ENCODE data around the gene EFTUD2.

The EFTUD2 gene

GRCh38 chr17:44889003-44889402, 10.2 kb downstream of the EFTUD2 start:
- no peaks in the 10 kb centered on the region for H3K9me3 Mint-ChIP-seq (ENCODE audit: low read depth)

GRCh38 chr17:44887971-44888954, 11.0 kb downstream of the EFTUD2 start:
- Mint-ChIP-seq H3K4me3 (no peak overlapping the region), H3K9me3 (ENCODE audit: low read depth) (no peaks in the 10 kb centered on the region), H3K27ac (no peak overlapping the region), H3K36me3 (no peaks in the 10 kb centered on the region), H3K27me3 (no peaks in the 10 kb centered on the region), H3K4me1 (ENCODE audit: low read depth) (peaks cover 13% of the 10 kb centered on the region)

More at GRCh38 chr17:44889003-44889402, 10.2 kb downstream of the EFTUD2 start:
- Mint-ChIP-seq H3K4me1 (ENCODE audit: low read depth) (peaks cover 15% of the 10 kb centered on the region), H3K27ac (no peak overlapping the region), H3K36me3 (no peaks in the 10 kb centered on the region), H3K27me3 (no peaks in the 10 kb centered on the region), H3K4me3 (no peak overlapping the region)

GRCh38 chr17:44887016-44887415, 12.2 kb downstream of the EFTUD2 start:
- Mint-ChIP-seq H3K4me3 (no peak overlapping the region), H3K9me3 (ENCODE audit: low read depth) (no peaks in the 10 kb centered on the region), H3K27me3 (no peaks in the 10 kb centered on the region), H3K4me1 (ENCODE audit: low read depth) (peaks cover 10% of the 10 kb centered on the region), H3K27ac (no peak overlapping the region), H3K36me3 (peaks cover 3% of the 10 kb centered on the region)

- H3K27me3 Mint-ChIP-seq, result no peaks in the 10 kb centered on the region
- H3K36me3 Mint-ChIP-seq, result peaks cover 7% of the 10 kb centered on the region
- H3K9me3 Mint-ChIP-seq (ENCODE audit: low read depth), result no peaks in the 10 kb centered on the region
- no peak overlapping the region for H3K4me3 Mint-ChIP-seq
- peaks cover 4% of the 10 kb centered on the region for H3K4me1 Mint-ChIP-seq (ENCODE audit: low read depth)
- no peak overlapping the region for H3K27ac Mint-ChIP-seq
These were observed 14.3 kb downstream of the EFTUD2 start for GRCh38 chr17:44884941-44885340.

GRCh38 chr17:44881145-44881544, 18.1 kb downstream of the EFTUD2 start:
- Mint-ChIP-seq H3K4me1 (ENCODE audit: low read depth) (no peaks in the 10 kb centered on the region), H3K27ac (no peak overlapping the region), H3K36me3 (peaks cover 9% of the 10 kb centered on the region), H3K27me3 (no peaks in the 10 kb centered on the region), H3K9me3 (ENCODE audit: low read depth) (no peaks in the 10 kb centered on the region), H3K4me3 (no peak overlapping the region)

- H3K9me3 Mint-ChIP-seq (ENCODE audit: low read depth), result no peaks in the 10 kb centered on the region
- H3K4me1 Mint-ChIP-seq (ENCODE audit: low read depth), result no peaks in the 10 kb centered on the region
- H3K36me3 Mint-ChIP-seq, result peaks cover 12% of the 10 kb centered on the region
- H3K27ac Mint-ChIP-seq, result no peak overlapping the region
- H3K4me3 Mint-ChIP-seq, result no peak overlapping the region
- H3K27me3 Mint-ChIP-seq, result no peaks in the 10 kb centered on the region
These were observed 19.2 kb downstream of the EFTUD2 start for GRCh38 chr17:44880062-44880461.

GRCh38 chr17:44879376-44879775, 19.9 kb downstream of the EFTUD2 start:
- no peaks in the 10 kb centered on the region for H3K27me3 Mint-ChIP-seq
- no peak overlapping the region for H3K4me3 Mint-ChIP-seq
- H3K4me1 Mint-ChIP-seq (ENCODE audit: low read depth), result no peaks in the 10 kb centered on the region
- no peaks in the 10 kb centered on the region for H3K9me3 Mint-ChIP-seq (ENCODE audit: low read depth)
- no peak overlapping the region for H3K27ac Mint-ChIP-seq
- peaks cover 12% of the 10 kb centered on the region for H3K36me3 Mint-ChIP-seq

- Mint-ChIP-seq H3K4me1 (ENCODE audit: low read depth) (no peaks in the 10 kb centered on the region), H3K27me3 (no peaks in the 10 kb centered on the region), H3K4me3 (no peak overlapping the region), H3K27ac (no peak overlapping the region), H3K9me3 (ENCODE audit: low read depth) (no peaks in the 10 kb centered on the region), H3K36me3 (peaks cover 12% of the 10 kb centered on the region)
These were observed 20.5 kb downstream of the EFTUD2 start for GRCh38 chr17:44878627-44879221.

- Mint-ChIP-seq H3K4me1 (ENCODE audit: low read depth) (no peaks in the 10 kb centered on the region), H3K36me3 (peaks cover 13% of the 10 kb centered on the region), H3K27me3 (no peaks in the 10 kb centered on the region), H3K9me3 (ENCODE audit: low read depth) (no peaks in the 10 kb centered on the region), H3K4me3 (no peak overlapping the region), H3K27ac (no peak overlapping the region)
These were observed 22.1 kb downstream of the EFTUD2 start for GRCh38 chr17:44877121-44877520.

GRCh38 chr17:44875761-44876160, 23.5 kb downstream of the EFTUD2 start:
- Mint-ChIP-seq H3K27ac (no peak overlapping the region), H3K4me3 (no peak overlapping the region), H3K9me3 (ENCODE audit: low read depth) (no peaks in the 10 kb centered on the region), H3K36me3 (peaks cover 16% of the 10 kb centered on the region), H3K27me3 (no peaks in the 10 kb centered on the region), H3K4me1 (ENCODE audit: low read depth) (no peaks in the 10 kb centered on the region)

GRCh38 chr17:44872131-44872768, 27.0 kb downstream of the EFTUD2 start:
- Mint-ChIP-seq H3K9me3 (ENCODE audit: low read depth) (no peaks in the 10 kb centered on the region), H3K4me1 (ENCODE audit: low read depth) (no peaks in the 10 kb centered on the region), H3K27ac (no peak overlapping the region), H3K36me3 (peaks cover 12% of the 10 kb centered on the region), H3K4me3 (no peak overlapping the region), H3K27me3 (no peaks in the 10 kb centered on the region)

GRCh38 chr17:44871556-44871955, 27.7 kb downstream of the EFTUD2 start:
- no peaks in the 10 kb centered on the region for H3K4me1 Mint-ChIP-seq (ENCODE audit: low read depth)
- H3K27ac Mint-ChIP-seq, result no peak overlapping the region
- peaks cover 9% of the 10 kb centered on the region for H3K36me3 Mint-ChIP-seq
- H3K27me3 Mint-ChIP-seq, result no peaks in the 10 kb centered on the region
- no peaks in the 10 kb centered on the region for H3K9me3 Mint-ChIP-seq (ENCODE audit: low read depth)
- H3K4me3 Mint-ChIP-seq, result no peak overlapping the region

- Mint-ChIP-seq H3K36me3 (peaks cover 8% of the 10 kb centered on the region), H3K27me3 (no peaks in the 10 kb centered on the region), H3K9me3 (ENCODE audit: low read depth) (no peaks in the 10 kb centered on the region)
These were observed 31.4 kb downstream of the EFTUD2 start for GRCh38 chr17:44867841-44868240.

GRCh38 chr17:44865931-44866330, 33.3 kb downstream of the EFTUD2 start:
- no peak overlapping the region for H3K4me3 Mint-ChIP-seq
- H3K27me3 Mint-ChIP-seq, result no peaks in the 10 kb centered on the region
- H3K27ac Mint-ChIP-seq, result no peak overlapping the region
- H3K4me1 Mint-ChIP-seq (ENCODE audit: low read depth), result no peaks in the 10 kb centered on the region
- no peaks in the 10 kb centered on the region for H3K9me3 Mint-ChIP-seq (ENCODE audit: low read depth)
- peaks cover 5% of the 10 kb centered on the region for H3K36me3 Mint-ChIP-seq

More at GRCh38 chr17:44867841-44868240, 31.4 kb downstream of the EFTUD2 start:
- no peak overlapping the region for H3K4me3 Mint-ChIP-seq
- H3K4me1 Mint-ChIP-seq (ENCODE audit: low read depth), result no peaks in the 10 kb centered on the region
- H3K27ac Mint-ChIP-seq, result no peak overlapping the region

GRCh38 chr17:44865231-44865660, 34.0 kb downstream of the EFTUD2 start:
- no peak overlapping the region for H3K27ac Mint-ChIP-seq
- peaks cover 5% of the 10 kb centered on the region for H3K36me3 Mint-ChIP-seq
- no peaks in the 10 kb centered on the region for H3K27me3 Mint-ChIP-seq
- no peak overlapping the region for H3K4me3 Mint-ChIP-seq
- H3K9me3 Mint-ChIP-seq (ENCODE audit: low read depth), result no peaks in the 10 kb centered on the region
- H3K4me1 Mint-ChIP-seq (ENCODE audit: low read depth), result no peaks in the 10 kb centered on the region

All from activated naive CD8-positive, alpha-beta T cell (primary cell).